ENCODE measurements around the gene ATRNL1. TPM values are rescaled to one million over a fixed set of nuclear protein-coding genes. Genes with fewer than 3 reads are reported as not detected.

The ATRNL1 gene
- total RNA-seq, 2 donors from 2014 or later = 0.37 to 2.9 TPM

GRCh38 chr10:115790220-115790619 lies 697.1 kb downstream of the ATRNL1 start:
- no peak for DNase-seq
- H3K9ac ChIP-seq (ENCODE audit: low read depth in 2 of 2, low read length in 2 of 2) = no peak overlapping the region
- intact Hi-C loops (cut with DNase I) = no loop called here
- no peaks in the 10 kb centered on the region for H3K9me3 ChIP-seq
- no peak overlapping the region for H3K27ac ChIP-seq
- H3K27me3 ChIP-seq = no peaks in the 10 kb centered on the region
- no peak for TF ChIP-seq CTCF (IDR thresholded peaks at IDR 0.05)
- no peak overlapping the region for H3K4me3 ChIP-seq
- H3K4me1 ChIP-seq = no peaks in the 10 kb centered on the region
- no peaks in the 10 kb centered on the region for H3K36me3 ChIP-seq

DNA sequence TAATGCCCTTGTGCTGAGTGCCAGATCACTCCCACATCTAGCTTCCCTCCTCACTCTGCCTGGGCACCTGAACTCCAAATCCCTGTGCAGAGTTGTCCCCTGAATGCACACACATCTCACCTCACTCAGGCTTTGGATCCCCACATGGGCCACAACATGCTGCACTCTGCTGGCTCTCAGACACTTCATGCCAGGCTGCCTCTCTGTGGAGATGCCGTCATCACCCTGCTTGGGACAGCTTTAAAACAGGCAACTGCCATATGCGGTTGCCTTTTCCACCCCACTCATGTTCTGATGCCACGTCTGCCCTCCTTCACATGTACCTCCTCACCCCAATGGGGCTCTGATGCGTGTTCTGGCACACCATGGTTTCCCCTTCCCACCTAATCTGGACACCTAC lies 702.8 kb downstream of the ATRNL1 start:
- intact Hi-C loops (cut with DNase I) = no loop called here
- Histone ChIP-seq H3K9me3 (no peaks in the 10 kb centered on the region), H3K4me3 (no peak overlapping the region), H3K36me3 (no peaks in the 10 kb centered on the region), H3K9ac (ENCODE audit: low read depth in 2 of 2, low read length in 2 of 2) (no peak overlapping the region), H3K27ac (no peak overlapping the region), H3K27me3 (no peaks in the 10 kb centered on the region), H3K4me1 (no peaks in the 10 kb centered on the region)
- DNase-seq = no peak
- no peak for TF ChIP-seq CTCF (IDR thresholded peaks at IDR 0.05)

DNA sequence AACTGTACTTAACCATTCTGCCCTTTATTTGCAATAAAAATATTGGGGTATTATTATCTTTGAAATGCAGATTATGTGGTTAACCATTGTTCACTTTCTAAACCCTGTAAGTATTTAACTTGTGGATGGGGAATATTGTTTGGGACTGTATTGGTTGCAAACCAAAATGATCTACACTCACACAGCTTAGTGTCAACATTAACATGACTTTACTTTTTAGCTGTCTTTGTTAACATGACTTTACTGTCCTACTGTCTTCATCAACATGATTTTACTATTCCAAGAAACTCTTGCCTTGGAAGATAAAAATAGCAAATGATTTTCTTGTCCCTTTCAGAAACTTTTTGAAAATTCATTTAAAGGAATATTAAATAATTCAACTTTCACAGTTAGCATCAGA lies 708.3 kb downstream of the ATRNL1 start:
- TF ChIP-seq CTCF (IDR thresholded peaks at IDR 0.05) = no peak
- no peaks in the 10 kb centered on the region for H3K27me3 ChIP-seq
- H3K4me3 ChIP-seq = no peak overlapping the region
- H3K4me1 ChIP-seq = no peaks in the 10 kb centered on the region
- no peaks in the 10 kb centered on the region for H3K9me3 ChIP-seq
- DNase-seq = no peak
- H3K9ac ChIP-seq (ENCODE audit: low read depth in 2 of 2, low read length in 2 of 2) = no peak overlapping the region
- intact Hi-C loops (cut with DNase I) = loop anchor here (5.0 to 10.0 kb wide), 2 partner anchors 486 to 583 kb away; no protein-coding TSS in a partner anchor
- no peaks in the 10 kb centered on the region for H3K36me3 ChIP-seq
- no peak overlapping the region for H3K27ac ChIP-seq

DNA sequence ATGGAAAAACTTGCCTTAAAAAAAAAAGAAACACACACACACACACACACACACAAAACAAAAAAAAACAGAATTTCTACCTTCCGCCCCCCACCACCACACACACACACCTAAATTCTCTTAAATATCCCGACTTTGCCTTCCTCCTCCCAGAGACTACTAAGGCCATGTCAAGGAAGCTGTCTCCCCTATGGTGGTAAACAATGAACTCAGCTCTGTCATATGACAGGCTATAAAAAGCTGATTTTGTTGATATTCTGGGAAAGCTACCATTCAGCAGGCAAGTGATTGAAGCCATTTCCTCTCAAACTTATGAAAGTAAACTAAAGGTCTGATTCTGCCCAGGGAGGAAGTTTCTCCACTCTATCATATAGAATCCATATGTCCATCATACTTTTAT lies 708.8 kb downstream of the ATRNL1 start:
- intact Hi-C loops (cut with DNase I) = loop anchor here (5.0 to 10.0 kb wide), 2 partner anchors 485 to 583 kb away; no protein-coding TSS in a partner anchor
- no peak for DNase-seq
- Histone ChIP-seq H3K9ac (ENCODE audit: low read depth in 2 of 2, low read length in 2 of 2) (no peak overlapping the region), H3K4me3 (no peak overlapping the region), H3K9me3 (no peaks in the 10 kb centered on the region), H3K27me3 (no peaks in the 10 kb centered on the region), H3K36me3 (no peaks in the 10 kb centered on the region), H3K27ac (no peak overlapping the region), H3K4me1 (no peaks in the 10 kb centered on the region)
- no peak for TF ChIP-seq CTCF (IDR thresholded peaks at IDR 0.05)

DNA sequence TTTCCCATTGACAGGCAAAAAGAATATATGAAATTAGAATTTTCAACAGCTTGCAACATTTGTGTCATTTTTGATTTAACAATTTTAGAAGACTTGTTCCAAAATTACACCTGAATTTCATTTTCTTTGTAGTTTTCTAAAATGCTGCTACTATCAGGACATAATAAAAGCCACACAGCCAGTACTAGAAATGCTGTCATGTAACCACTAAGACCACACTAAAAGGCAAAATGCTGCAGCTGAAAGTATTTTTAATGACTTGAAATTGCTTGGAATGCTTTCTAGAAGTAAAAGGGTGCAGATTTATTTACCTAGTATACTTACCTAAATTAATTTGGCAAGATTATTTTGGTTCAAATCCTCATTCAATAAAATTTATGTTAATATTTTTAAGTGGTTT lies 709.7 kb downstream of the ATRNL1 start:
- no peaks in the 10 kb centered on the region for H3K4me1 ChIP-seq
- H3K9me3 ChIP-seq = no peaks in the 10 kb centered on the region
- no peaks in the 10 kb centered on the region for H3K36me3 ChIP-seq
- no peak overlapping the region for H3K27ac ChIP-seq
- no peak for DNase-seq
- no peak overlapping the region for H3K4me3 ChIP-seq
- H3K27me3 ChIP-seq = no peaks in the 10 kb centered on the region
- intact Hi-C loops (cut with DNase I) = loop anchor here (5.0 to 10.0 kb wide), 2 partner anchors 484 to 582 kb away; no protein-coding TSS in a partner anchor
- H3K9ac ChIP-seq (ENCODE audit: low read depth in 2 of 2, low read length in 2 of 2) = no peak overlapping the region
- TF ChIP-seq CTCF (IDR thresholded peaks at IDR 0.05) = no peak

All from colonic mucosa (tissue), 4 donors.